Nephron (organoid): ENCODE measurements around the gene HLA-DRB5.

Experiments
- H3K27ac Mint-ChIP-seq, 3 experiments: 2 replicates each; pipeline ENCODE4 v1.8.0; 2020; ENCODE audit warnings: mixed read lengths in 3 of 3, mild to moderate bottlenecking in 2 of 3, moderate library complexity in 1 of 3
- H3K27me3 Mint-ChIP-seq: 2 replicates; pipeline ENCODE4 v1.8.0; 2021; ENCODE audit warnings: low read depth, mild to moderate bottlenecking, moderate library complexity, mixed read lengths
- H3K36me3 Mint-ChIP-seq: 2 replicates; pipeline ENCODE4 v1.8.0; 2020; ENCODE audit warnings: low read depth, mixed read lengths
- H3K4me1 Mint-ChIP-seq: 2 replicates; pipeline ENCODE4 v1.8.0; 2020; ENCODE audit warnings: mixed read lengths
- H3K4me3 Mint-ChIP-seq, 3 experiments: 2 replicates each; pipeline ENCODE4 v1.8.0; 2020; ENCODE audit warnings: mild to moderate bottlenecking in 3 of 3, mixed read lengths in 3 of 3, moderate library complexity in 2 of 3
- H3K9me3 Mint-ChIP-seq: 2 replicates; pipeline ENCODE4 v1.8.0; 2020; ENCODE audit warnings: mixed read lengths
- TF ChIP-seq, protein P1 (sequence below), 3 experiments: fragments of 200-600 bp; sonication (generic); IDR thresholded peaks; one replicate each; pipeline ENCODE4 v1.5.0; 2021; ENCODE audit warnings: antibody characterized with exemption in 3 of 3; ENCODE audit not compliant: unreplicated experiment in 3 of 3

Gene HLA-DRB5

DNA sequence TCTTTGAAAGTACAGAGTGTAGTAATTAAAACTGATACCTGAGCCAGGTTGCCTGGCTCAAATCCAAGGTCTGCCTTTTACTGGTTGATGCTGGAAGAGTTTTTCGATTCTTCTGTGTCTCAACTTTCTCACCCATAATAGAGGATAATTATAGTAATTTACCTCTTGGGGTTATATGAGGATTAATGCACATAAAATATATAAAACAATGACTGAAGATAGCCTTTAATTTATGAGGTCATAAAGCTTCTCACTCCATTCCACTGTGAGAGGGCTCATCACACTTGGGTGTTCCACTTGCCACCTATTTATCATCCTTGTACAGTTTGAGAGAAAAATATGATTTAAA lies 10.2 kb downstream of the HLA-DRB5 start:
- no peaks in the 10 kb centered on the region for H3K36me3 Mint-ChIP-seq
- TF ChIP-seq, protein P1, sequence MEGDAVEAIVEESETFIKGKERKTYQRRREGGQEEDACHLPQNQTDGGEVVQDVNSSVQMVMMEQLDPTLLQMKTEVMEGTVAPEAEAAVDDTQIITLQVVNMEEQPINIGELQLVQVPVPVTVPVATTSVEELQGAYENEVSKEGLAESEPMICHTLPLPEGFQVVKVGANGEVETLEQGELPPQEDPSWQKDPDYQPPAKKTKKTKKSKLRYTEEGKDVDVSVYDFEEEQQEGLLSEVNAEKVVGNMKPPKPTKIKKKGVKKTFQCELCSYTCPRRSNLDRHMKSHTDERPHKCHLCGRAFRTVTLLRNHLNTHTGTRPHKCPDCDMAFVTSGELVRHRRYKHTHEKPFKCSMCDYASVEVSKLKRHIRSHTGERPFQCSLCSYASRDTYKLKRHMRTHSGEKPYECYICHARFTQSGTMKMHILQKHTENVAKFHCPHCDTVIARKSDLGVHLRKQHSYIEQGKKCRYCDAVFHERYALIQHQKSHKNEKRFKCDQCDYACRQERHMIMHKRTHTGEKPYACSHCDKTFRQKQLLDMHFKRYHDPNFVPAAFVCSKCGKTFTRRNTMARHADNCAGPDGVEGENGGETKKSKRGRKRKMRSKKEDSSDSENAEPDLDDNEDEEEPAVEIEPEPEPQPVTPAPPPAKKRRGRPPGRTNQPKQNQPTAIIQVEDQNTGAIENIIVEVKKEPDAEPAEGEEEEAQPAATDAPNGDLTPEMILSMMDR (IDR thresholded peaks at IDR 0.05; ENCODE audit: unreplicated experiment in 3 of 3): no peak

DNA sequence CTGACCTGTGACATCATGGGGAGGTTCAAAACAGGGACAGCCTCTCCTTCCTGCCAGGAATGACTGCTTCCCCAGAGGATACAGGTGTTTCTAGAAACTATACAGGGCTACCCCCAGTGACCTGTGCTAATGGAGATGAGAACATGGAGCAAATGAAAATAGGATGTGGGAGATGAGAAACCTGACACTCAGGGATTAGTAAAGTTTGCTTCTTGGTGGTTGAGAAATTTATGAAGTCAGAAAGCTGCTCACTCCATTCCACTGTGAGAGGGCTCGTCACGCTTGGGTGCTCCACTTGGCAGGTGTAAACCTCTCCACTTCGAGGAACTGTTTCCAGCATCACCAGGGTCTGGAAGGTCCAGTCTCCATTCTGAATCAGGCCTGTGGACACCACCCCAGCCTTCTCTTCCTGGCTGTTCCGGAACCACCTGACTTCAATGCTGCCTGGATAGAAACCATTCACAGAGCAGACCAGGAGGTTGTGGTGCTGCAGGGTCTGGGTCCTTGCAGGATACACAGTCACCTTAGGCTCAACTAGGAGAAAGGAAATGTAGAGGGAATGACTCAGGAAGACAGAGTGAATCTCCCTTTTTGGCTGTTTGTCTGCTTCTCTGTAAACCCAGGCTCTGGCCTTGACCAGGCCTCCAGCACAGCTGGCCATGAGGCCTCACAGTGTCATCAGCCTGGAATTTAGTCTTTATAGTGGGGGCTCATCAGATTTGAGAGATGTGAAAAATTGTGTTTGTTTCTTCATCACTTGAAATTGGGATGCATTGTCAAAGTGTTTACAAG lies 10.8 kb downstream of the HLA-DRB5 start:
- peak overlapping the region in 1 of 3 experiments; percentile 28 for H3K27ac Mint-ChIP-seq
- no peaks in the 10 kb centered on the region for H3K9me3 Mint-ChIP-seq
- no peaks in the 10 kb centered on the region for H3K36me3 Mint-ChIP-seq
- peaks cover 50% of the 10 kb centered on the region for H3K27me3 Mint-ChIP-seq
- peak overlapping the region in 2 of 3 experiments; percentile 2 to 35 for H3K4me3 Mint-ChIP-seq
- peaks cover 7% of the 10 kb centered on the region for H3K4me1 Mint-ChIP-seq
- TF ChIP-seq, protein P1 (IDR thresholded peaks at IDR 0.05; ENCODE audit: unreplicated experiment in 3 of 3): no peak

More for the DNA sequence above, 10.2 kb downstream of the HLA-DRB5 start:
- peaks cover 52% of the 10 kb centered on the region for H3K27me3 Mint-ChIP-seq
- no peak overlapping the region for H3K4me3 Mint-ChIP-seq
- H3K9me3 Mint-ChIP-seq: no peaks in the 10 kb centered on the region
- H3K4me1 Mint-ChIP-seq: peaks cover 7% of the 10 kb centered on the region
- H3K27ac Mint-ChIP-seq: no peak overlapping the region

DNA sequence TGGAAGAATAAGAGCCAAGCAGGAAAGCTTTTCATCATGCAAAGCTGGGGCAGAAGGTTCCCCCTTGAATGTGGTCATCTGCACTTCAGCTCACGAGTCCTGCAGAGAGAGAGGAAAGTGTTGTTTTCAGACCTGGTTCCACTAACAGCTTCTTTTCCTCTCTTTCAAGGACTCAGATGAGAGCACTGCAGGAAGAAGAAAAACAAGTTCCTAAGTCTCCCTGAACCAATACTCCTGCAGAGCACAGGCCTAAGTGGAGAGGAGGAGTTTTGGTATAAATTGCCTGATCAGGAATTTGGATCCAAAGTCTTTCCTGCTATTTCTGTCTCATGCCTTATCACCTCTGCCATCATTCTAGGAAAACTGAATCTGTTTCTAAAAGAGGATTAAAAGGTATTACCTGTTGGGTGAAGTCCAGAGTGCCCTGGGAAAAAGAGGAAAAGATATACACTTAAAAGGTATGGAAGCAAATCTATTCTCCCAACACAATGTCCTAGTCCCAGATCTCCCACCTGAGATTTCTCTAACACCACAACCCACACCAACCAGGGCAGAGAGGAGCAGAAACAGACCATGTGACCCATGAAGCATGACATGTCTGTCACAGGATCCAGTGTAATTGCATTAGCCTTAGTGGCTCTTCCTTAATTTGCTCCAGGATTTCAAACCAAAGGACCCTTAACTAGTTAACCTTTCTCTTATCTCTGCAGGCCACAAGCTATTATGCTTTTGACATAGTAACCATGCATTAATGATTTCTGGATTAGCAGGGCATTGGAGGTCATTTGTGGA lies 12.2 kb downstream of the HLA-DRB5 start:
- Mint-ChIP-seq H3K36me3 (no peaks in the 10 kb centered on the region), H3K27ac (peak overlapping the region in 1 of 3 experiments; percentile 28), H3K4me1 (peaks cover 7% of the 10 kb centered on the region), H3K27me3 (peaks cover 36% of the 10 kb centered on the region), H3K4me3 (no peak overlapping the region), H3K9me3 (no peaks in the 10 kb centered on the region)
- TF ChIP-seq, protein P1 (IDR thresholded peaks at IDR 0.05; ENCODE audit: unreplicated experiment in 3 of 3): no peak

DNA sequence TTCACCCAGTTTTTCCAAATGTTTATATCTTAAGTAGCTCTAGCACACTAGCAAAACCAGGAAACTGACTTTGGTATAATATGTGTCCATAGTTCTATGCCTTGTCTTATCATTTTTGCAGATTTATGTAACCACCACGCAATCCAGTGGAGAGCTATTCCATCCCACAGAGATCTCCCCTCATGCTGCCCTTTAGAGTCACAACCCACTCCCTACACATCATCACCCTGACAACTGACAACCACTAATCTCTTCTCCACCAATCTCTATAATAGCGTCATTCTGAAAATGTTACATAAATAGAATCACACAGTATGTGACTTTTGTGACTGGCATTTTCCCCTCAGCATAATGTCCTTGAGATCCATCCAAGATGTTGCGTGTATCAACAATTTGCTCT lies 29.1 kb downstream of the HLA-DRB5 start:
- Mint-ChIP-seq H3K4me3 (no peak overlapping the region), H3K4me1 (no peaks in the 10 kb centered on the region)

DNA sequence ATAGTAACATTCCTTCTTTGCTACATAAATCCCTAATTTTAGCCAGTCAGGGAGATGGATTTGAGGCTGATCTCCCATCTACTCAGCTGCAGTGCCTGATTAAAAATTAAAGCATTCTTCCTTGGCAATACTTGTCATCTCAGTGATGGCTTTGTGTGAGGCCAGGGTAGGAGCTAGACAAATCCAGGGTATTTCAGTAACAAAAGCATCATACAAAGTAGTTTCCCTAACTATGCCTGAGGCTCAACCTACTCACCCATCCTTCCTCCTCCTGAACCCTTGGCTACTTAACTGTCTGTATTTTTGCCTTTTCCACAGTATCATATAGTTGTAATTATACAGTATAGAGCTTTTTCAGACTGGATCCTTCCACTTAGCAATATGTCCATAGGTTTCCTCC lies 37.7 kb downstream of the HLA-DRB5 start:
- Mint-ChIP-seq H3K36me3 (no peaks in the 10 kb centered on the region), H3K27me3 (peaks cover 16% of the 10 kb centered on the region), H3K9me3 (peaks cover 6% of the 10 kb centered on the region), H3K27ac (no peak overlapping the region), H3K4me1 (no peaks in the 10 kb centered on the region), H3K4me3 (no peak overlapping the region)
- TF ChIP-seq, protein P1 (IDR thresholded peaks at IDR 0.05; ENCODE audit: unreplicated experiment in 3 of 3): no peak

More for the DNA sequence above, 29.1 kb downstream of the HLA-DRB5 start:
- H3K36me3 Mint-ChIP-seq: no peaks in the 10 kb centered on the region
- TF ChIP-seq, protein P1 (IDR thresholded peaks at IDR 0.05; ENCODE audit: unreplicated experiment in 3 of 3): no peak
- H3K27ac Mint-ChIP-seq: no peak overlapping the region
- peaks cover 5% of the 10 kb centered on the region for H3K27me3 Mint-ChIP-seq
- H3K9me3 Mint-ChIP-seq: peaks cover 8% of the 10 kb centered on the region
